ENCODE measurements around the gene COL25A1. TPM values are rescaled to one million over a fixed set of nuclear protein-coding genes. Genes with fewer than 3 reads are reported as not detected.
"Not testable (repeated sequence)": the region's sequence is repeated elsewhere in the genome, so short reads cannot be mapped to it uniquely, and the experiment has no call there.

Gene COL25A1
- total RNA-seq, 1 experiment from 2014 or later = 23.0 TPM

DNA sequence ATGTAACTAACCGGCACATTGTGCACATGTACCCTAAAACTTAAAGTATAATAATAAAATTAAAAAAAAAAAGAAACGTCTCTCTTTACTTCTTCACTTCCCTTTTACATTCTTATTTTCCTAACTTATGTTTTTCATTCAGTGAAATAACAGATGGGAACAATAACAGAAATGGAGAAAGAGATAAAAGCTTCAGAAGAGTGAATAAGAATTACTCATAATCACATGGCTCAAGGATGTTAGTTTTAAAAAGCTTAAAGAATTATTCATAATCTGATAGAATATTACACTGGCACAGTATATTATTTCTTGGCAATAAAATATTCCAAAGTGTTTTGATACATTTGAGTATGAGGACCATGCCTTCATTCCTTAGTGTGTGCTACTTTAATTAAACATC, 175.6 kb downstream of the COL25A1 start:
- peak; percentile 28 for DNase-seq (ENCODE audit: low read depth)

DNA sequence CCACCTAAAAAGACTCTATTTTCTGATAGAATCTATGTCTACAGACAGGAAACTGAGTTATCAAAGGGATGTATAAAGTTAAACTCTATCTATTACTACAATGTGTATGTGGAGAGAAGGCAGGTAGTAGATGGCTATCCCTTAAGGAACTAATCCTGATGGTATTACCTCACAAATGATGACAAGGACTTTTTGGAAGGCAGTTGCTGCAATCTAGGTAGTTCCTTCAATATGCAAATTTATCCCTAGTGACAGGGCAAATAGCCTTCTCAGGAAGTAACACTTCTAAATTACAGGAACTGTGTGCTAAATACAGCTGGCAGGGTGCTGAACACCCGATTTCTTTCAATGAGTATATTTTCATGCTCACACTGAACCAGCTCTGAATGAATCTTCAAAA, 177.4 kb downstream of the COL25A1 start:
- peak; percentile 7 for DNase-seq (ENCODE audit: low read depth)

DNA sequence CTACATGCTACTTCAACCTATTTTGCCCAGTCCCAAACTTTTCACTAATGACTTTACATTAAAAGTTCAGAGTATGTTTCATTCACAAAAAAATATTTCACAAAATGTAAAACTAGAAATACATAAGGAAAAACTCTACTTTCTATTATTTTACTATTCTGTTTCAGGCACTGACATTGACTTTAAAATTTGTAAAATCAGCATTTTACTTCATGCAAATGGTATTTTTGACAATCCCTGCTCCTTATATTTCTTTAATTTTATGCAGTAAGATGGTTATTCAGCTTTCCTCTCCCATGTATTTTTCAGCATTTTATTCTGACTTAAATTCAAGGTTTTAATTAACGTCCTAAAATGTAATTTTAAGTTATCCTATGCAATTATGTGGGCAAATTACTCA, 178.5 kb downstream of the COL25A1 start:
- no peak for DNase-seq (ENCODE audit: low read depth)

DNA sequence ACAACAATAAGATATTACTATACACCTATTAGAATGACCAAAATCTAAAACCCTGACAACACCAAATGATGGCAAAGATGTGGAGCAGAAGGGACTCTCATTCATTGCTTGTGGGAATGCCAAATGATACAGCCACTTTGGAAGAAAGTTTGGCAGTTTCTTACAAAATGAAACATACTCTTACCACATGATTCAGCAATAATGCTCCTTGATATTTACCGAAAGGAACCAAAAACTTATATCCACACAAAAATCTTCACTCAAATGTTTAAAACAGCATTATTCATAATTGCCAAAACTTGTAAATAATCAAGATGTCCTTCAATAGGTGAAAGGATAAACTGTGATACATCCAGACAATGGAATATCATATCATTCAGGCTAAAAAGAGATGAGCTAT, 180.9 kb downstream of the COL25A1 start:
- DNase-seq (ENCODE audit: low read depth) = no peak

DNA sequence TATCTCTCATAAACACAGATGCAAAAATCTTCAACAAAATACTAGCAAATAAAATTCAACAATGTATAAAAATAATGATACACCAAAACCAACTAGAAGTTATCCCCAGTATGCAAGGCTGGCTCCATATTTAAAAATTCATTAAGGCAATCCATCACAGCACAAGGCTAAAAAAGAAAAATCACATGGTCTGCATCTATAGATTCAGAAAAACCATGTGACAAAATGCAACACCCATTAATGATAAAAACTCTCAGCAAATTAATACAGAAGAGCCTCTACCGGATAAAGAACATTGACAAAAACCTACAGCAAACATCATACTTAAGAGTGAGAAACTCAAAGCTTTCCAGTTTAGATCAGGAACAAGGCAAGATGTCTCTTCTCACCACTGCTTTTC, 182.6 kb downstream of the COL25A1 start:
- no peak for DNase-seq (ENCODE audit: low read depth)

DNA sequence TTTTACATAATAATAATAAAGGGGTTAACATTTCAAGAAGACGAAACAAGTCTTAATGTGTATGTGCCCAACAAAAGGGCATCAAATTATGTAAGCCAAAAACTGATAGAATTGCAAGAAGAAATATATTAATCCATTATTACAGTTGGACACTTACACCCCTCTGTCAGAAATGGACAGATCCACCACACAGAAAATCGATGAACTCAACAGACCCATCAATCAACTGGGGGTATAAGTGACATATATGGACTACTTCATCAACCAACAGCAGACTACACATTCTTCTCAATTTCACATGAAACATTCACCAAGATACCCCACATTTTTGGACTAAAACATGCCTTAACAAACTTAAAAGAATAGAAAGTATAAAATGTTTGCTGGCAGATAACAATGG, 183.8 kb downstream of the COL25A1 start:
- no peak for DNase-seq (ENCODE audit: low read depth)

DNA sequence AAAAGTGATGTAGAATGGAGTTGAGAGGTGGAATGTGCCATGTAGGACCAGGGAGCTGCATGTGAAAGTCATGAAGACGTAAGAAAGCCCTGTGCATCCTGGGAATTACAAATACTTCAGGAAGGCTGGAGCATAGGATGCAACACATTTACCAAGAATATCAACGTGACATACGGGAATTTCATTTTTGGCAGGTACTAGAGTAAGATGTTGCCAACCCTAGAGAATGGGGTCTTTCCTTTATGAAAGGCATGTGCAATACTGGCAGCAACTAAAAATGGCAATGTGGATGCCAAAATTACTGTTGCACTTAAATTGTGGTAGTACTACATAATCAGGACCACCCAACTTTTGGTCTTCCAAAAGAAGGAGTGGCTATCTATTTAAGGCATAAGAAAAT, 188.0 kb downstream of the COL25A1 start:
- no peak for DNase-seq (ENCODE audit: low read depth)

DNA sequence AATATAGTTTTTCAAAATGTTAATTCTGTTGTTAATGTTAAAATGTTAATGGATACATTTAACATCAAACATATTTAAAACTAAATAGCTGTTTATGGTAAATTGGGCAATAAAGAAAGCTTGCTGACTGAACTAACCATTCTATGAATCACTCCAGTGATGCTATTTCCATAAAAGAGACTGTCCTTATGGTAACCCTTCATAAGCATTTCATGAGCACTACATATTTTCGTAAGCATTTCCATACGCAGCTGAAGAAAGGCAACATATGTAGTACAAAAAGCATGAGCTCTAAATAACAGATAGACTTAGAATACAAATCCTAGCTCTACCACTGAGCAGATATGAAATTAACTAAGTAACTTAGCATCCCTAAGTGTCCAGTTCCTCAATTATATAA, 188.9 kb downstream of the COL25A1 start:
- peak; percentile 12 for DNase-seq (ENCODE audit: low read depth)

DNA sequence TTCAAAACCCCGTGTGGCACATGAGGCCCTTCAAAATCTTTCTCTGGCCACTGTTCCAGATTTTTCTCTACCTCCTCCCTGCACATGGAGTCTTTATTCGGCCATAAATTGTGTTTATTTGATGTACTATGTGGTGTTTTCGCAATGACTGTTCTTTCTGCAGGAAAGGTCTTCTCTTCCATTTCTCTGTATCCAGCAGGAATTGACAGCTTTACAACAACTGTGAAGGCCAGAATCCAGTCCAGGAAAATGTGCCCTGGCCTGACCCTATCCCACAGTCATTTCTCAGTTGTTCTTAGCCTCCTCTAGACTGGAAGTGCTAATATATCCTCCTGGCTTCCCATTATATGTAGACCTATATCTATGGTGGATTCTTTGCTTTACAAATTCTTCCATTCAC, 191.4 kb downstream of the COL25A1 start:
- DNase-seq (ENCODE audit: low read depth) = peak; percentile 20

DNA sequence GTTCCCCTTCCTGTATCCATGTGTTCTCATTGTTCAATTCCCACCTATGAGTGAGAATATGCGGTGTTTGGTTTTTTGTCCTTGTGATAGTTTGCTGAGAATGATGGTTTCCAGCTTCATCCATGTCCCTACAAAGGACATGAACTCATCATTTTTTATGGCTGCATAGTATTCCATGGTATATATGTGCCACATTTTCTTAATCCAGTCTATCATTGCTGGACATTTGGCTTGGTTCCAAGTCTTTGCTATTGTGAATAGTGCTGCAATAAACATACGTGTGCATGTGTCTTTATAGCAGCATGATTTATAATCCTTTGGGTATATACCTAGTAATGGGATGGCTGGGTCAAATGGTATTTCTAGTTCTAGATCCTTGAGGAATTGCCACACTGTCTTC, 194.2 kb downstream of the COL25A1 start:
- DNase-seq (ENCODE audit: low read depth) = not testable (repeated sequence)

DNA sequence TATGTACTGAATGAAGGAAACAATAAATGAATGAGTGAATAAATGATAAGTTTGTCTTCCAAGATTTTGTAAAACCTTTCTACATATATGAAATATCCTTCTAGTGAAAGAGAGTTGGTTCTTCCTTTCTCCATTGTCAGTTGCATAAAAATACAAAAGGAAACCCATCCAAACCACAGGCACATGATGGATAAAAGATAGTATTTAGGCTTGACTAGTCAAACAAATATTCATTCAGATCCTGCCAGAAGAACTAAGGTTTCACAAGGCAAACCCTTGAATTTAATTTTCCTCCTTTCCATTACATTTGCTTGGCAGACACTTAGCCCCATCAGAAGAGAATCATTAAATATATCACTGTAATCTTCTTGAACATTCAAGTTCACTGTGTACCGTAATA, 208.4 kb downstream of the COL25A1 start:
- peak; percentile 43 for DNase-seq (ENCODE audit: low read depth)

DNA sequence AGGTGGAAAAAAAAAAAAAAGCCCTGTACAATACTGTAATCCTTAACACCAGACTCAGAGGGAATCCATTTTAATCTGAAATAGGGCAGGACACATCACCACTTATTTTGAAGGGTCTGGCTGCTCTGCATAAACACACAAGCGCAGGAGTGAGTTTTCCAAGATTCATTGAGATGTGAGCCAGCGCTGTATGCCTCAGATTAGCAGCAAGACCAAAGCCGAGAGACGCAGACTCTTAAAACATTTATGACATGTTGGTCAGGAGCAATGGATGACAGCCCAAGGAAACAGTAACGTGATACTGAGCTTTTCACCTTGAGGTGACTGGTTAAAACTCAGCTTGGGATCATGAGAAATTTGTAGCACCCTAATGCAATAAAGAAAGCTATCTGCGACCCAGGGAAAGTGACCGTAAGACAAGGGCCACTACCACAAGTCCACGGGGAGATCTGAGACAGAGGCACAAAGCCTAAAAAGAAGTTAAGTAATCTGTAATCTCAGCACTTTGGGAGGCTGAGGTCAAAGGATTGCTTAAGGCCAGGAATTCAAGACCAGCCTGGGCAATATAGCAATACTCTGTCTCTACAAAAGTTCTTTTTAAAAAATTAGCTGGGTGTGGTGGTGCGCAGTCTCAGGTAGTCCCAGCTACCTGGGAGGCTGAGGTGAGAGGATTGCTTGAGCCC, 210.6 kb downstream of the COL25A1 start:
- no peak for DNase-seq (ENCODE audit: low read depth)

DNA sequence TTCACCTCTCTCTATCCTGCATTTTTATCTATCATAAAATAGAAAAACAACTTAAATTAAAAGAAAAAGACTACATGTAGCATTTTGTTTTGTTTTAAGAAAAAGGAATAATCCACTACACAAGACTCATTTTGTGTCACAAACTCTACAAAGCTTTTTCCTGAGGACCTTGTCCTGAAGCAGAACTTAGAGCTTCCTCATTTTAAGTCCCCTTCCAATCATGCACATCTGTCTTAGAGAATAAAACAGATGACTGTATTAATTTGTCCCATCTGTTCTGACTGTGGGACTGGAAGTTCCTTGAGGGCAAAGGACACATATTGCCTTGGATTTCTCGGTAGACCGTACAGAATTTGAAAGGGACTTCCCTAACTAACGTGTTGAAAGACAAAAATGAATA, 218.5 kb downstream of the COL25A1 start:
- DNase-seq (ENCODE audit: low read depth) = no peak

DNA sequence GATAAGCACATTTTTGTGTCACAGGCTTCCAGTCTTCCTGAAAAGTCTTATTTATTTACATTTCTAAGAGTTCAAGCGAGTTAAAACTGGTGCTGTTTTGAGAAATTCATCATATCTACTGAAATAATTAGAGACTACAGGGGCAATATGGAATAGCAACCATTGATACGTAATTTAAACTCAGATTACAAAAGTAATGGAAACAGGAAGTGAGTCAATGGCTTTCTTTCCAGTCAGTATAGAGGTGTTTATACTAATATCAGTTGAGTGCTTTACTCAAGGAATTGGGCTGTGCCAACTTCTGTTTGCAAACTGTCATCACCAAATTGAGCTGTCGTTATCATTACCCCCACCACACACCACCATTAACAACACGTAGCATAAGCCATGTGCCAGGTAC, 222.7 kb downstream of the COL25A1 start:
- peak; percentile 18 for DNase-seq (ENCODE audit: low read depth)

DNA sequence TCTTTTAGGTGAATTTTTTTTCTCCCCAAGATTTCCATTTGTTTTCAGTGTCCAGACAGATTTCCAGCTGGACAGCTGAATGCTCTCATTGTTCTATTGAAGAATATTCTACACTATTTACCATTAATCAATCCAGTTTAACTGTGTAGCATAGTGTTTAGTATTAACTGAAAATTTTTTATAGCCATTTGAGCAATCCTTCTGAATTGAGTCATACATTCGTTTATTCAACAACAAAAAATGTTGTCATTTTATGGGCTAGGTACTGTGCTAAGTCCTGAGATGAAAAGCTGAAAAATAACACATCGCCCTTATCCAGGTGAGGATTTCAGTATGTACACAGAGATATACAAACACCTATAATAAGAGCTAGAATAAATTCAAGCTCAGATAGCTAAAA, 223.3 kb downstream of the COL25A1 start:
- peak; percentile 20 for DNase-seq (ENCODE audit: low read depth)

DNA sequence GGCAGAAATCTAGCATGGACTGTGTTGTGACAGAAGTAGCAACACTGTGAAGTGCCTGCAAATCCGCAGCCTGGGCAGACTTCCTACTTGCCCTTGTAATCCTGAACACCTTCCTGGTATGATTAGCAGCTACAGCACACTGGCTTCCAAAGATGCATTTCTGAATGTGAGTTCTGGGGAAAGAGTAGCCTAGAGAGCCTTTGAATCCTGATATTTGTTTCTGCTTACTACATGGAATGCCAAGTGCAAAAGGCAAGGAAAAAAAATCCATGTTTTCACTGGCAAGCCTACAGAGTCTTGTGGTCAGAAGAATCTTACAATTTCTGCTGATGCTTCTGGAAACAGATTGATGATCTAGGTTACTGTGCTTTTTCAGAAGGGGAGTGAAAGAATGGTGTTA, 223.7 kb downstream of the COL25A1 start:
- DNase-seq (ENCODE audit: low read depth) = peak; percentile 80

DNA sequence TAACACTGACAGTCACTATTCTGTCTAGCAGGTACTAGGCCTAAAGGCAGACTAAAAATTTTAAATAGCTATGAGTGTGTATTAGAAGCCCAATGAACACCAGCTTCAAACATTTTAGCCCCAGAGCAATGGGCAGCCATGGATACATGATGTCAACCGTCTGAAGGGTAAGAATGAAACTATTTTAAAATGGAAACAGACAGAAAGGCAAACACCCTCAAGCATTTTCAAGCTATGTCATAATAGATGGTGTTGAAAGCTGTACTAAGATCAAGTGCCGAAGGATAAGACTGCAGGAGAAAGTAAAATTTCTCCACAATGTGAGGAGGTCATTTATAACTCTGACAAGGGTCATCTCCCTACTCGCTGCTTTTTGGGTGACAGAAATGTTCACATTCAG, 225.0 kb downstream of the COL25A1 start:
- no peak for DNase-seq (ENCODE audit: low read depth)

DNA sequence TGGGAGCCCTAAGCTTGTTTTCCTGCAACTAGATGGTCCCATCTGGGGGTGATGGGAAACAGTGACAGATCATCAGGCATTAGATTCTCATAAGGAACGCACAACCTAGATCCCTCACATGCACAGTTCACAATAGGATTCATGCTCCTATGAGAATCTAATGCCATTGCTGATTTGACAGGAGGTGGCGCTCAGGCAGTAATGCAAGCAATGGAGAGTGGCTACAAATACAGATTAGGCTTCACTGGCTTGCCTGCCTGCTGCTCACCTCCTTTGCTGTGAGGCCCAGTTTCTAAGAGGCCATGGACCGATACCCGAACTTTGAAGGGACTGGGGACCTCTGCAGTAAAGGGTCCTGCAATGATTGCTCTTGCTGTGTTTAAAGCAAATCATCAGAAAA, 225.7 kb downstream of the COL25A1 start:
- not testable (repeated sequence) for DNase-seq (ENCODE audit: low read depth)

DNA sequence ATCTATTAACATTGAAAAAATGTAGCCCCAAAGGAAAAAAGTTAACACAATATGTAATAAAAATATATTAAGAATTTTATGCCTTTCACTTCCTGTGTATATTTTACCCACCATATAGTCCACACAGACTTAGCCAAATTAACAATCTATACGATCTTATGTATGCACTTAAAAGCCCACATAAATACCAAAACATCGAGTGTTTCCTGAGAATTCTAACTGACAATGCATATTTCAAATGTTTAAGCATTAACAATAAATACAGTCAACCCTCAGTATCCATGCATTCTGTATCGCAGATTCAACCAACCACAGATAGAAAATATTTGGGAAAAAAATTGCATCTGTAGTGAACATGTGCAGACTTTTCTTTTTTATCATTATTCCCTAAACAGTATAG, 226.8 kb downstream of the COL25A1 start:
- no peak for DNase-seq (ENCODE audit: low read depth)

DNA sequence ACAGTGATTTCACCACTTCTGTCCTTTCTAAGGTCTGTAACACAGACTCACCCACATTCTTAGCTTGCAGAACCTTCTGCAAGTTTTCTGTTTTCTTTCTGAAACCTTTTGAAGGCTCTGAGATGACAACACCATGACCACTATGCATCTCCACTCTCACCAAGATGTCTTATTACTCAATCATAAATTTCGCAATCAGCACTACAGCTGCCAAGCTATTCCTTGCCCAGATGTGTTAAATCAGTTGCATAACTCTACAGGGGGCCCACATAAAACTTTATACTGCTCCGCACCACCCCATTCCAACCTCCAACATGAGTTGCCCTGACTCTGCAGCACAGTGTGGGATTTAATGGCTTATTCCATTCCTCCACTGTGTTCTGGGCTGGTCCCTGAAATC, 229.9 kb downstream of the COL25A1 start:
- peak; percentile 91 for DNase-seq (ENCODE audit: low read depth)

DNA sequence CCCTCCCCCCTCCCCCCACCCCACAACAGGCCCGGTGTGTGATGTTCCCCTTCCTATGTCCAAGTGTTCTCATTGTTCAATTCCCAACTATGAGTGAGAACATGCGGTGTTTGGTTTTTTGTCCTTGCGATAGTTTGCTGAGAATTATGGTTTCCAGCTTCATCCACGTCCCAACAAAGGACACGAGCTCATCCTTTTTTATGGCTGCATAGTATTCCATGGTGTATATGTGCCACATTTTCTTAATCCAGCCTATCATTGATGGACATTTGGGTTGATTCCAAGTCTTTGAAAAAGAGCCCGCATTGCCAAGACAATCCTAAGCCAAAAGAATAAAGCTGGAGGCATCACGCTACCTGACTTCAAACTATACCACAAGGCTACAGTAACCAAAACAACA, 231.8 kb downstream of the COL25A1 start:
- DNase-seq (ENCODE audit: low read depth) = not testable (repeated sequence)

DNA sequence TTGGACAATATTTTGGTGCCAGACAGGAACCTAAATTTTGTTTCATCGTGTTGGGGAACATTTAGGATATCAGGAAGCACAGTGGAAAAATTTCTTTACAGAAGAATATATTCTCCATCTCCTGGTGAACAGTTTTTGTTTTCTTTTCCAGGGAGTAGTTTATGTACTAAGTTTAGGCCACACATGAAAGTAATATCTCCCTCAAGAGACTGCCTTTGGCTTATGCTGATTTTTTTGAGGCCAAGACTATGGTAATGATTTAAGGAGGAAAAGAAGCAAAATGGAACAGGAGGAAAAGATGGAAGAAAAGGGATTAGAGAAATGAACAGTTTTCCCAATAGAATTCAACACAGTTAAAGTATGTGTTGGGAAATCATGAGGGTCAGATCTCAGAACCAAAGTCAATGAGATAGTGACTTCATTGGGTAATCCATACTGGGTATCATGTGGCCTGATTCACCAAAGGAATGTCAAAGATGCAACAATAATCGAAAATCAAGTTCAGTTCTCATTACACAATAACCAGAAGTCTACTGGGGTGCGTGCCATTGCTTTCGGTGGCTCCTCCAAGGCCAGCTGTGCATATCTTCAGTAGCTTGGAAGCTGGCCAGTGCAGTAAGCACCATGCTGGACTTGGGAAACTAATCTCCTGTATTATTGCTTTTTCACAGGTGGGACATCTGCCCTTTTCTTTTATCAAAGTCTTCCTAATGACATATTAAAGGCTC, 234.8 kb downstream of the COL25A1 start:
- DNase-seq (ENCODE audit: low read depth) = peak; percentile 90

DNA sequence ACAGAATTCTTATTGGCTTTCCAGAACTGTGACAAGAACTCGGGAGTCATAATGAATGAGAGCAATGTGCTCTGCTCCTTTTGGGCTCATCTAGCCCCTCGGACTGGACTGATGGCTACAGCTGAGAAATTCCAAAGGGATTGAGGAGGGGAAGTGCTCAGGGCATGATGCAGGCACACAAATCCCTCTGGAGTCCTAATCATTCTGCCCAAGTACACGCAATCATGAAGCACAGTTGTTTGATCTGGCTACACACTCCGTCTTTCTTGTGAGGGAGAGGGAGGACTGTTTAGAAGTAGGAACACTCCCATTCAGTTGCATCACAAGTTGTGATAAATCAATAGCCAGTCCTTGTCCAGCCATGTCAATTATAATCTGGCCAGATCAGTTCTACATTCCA, 237.5 kb downstream of the COL25A1 start:
- peak; percentile 97 for DNase-seq (ENCODE audit: low read depth)
